IMR-90 (cell line): Measurements from ENCODE around the gene FAM117B. TPM values are rescaled to one million over a fixed set of nuclear protein-coding genes. Genes with fewer than 3 reads are reported as not detected.

Source experiments
- ATAC-seq: fragments of 200-7000 bp; cut with Tn5 transposase; 2 replicates; pipeline ENCODE4 v1.9.1; 2020; ENCODE audit warnings: low read depth, mild to moderate bottlenecking, moderate library complexity
- BruUV-seq: library from RNA; stranded (reverse); fragments of 400-500 nt; replicated peaks from 2 replicates; lab custom pipeline; 2021; lab: Mats Ljungman, UMichigan
- CTCF ChIA-PET: fragments of 300-600 bp; formaldehyde crosslinking; extraction: SDS; loops from one replicate; lab custom pipeline; 2021; ENCODE audit warnings: antibody characterized with exemption; lab: Yijun Ruan, JAX
- POLR2A ChIA-PET: fragments of 300-600 bp; sonication (Branson Sonifier 250); formaldehyde crosslinking; loops from one replicate; lab custom pipeline; 2022; ENCODE audit warnings: antibody characterized with exemption; ENCODE audit not compliant: unreplicated experiment; lab: Charles Lee
- DNase-seq: peaks from one replicate; pipeline ENCODE4 v3.0.0; 2013
- H2AFZ ChIP-seq: replicated peaks from 2 replicates; pipeline ENCODE3; 2013; ENCODE audit warnings: low read length, mild to moderate bottlenecking; ENCODE audit not compliant: poor library complexity
- H2AK5ac ChIP-seq: 2 replicates; pipeline ENCODE4 v1.6.1; 2013; ENCODE audit warnings: low read depth, low read length, inconsistent platforms
- H2AK9ac ChIP-seq: replicated peaks from 2 replicates; pipeline ENCODE3; 2013; ENCODE audit warnings: mild to moderate bottlenecking, low read depth, low read length, moderate library complexity; ENCODE audit not compliant: poor library complexity
- H2BK120ac ChIP-seq: 2 replicates; pipeline ENCODE4 v1.6.1; 2013; ENCODE audit warnings: low read depth, low read length, inconsistent platforms
- H2BK15ac ChIP-seq: 3 replicates; pipeline ENCODE4 v1.6.1; 2013; ENCODE audit warnings: low read depth, low read length, inconsistent platforms
- H2BK20ac ChIP-seq: 2 replicates; pipeline ENCODE4 v1.6.1; 2013; ENCODE audit warnings: low read depth, mild to moderate bottlenecking, inconsistent platforms, low read length, moderate library complexity
- H2BK5ac ChIP-seq: 2 replicates; pipeline ENCODE4 v1.6.1; 2013; ENCODE audit warnings: mild to moderate bottlenecking, low read depth, low read length, inconsistent platforms; ENCODE audit not compliant: poor library complexity, severe bottlenecking
- H3K14ac ChIP-seq: replicated peaks from 2 replicates; pipeline ENCODE4 v1.6.1; 2013; ENCODE audit warnings: low read depth, low read length, inconsistent platforms
- H3K18ac ChIP-seq: 2 replicates; pipeline ENCODE4 v1.6.1; 2013; ENCODE audit warnings: low read depth, low read length, control low read depth
- H3K23ac ChIP-seq: 2 replicates; pipeline ENCODE4 v1.6.1; 2013; ENCODE audit warnings: low read depth, low read length, inconsistent platforms
- H3K27ac ChIP-seq: 2 replicates; pipeline ENCODE4 v1.5.1; 2013; ENCODE audit warnings: mild to moderate bottlenecking, control low read depth, low read length; ENCODE audit not compliant: insufficient read depth
- H3K27me3 ChIP-seq: 2 replicates; pipeline ENCODE4 v1.6.1; 2013; ENCODE audit warnings: low read length; ENCODE audit not compliant: control insufficient read depth, insufficient read depth
- H3K36me3 ChIP-seq: 2 replicates; pipeline ENCODE4 v1.6.1; 2013; ENCODE audit warnings: low read length, mixed read lengths; ENCODE audit not compliant: control insufficient read depth, insufficient read depth
- H3K4ac ChIP-seq: 2 replicates; pipeline ENCODE4 v1.6.1; 2013; ENCODE audit warnings: low read depth, low read length, inconsistent platforms
- H3K4me1 ChIP-seq: 2 replicates; pipeline ENCODE4 v1.6.1; 2013; ENCODE audit warnings: low read length, mixed read lengths; ENCODE audit not compliant: control insufficient read depth, insufficient read depth
- H3K4me2 ChIP-seq: 2 replicates; pipeline ENCODE4 v1.6.1; 2013; ENCODE audit warnings: low read depth, mild to moderate bottlenecking, control low read depth, low read length, moderate library complexity
- H3K4me3 ChIP-seq: 2 replicates; pipeline ENCODE4 v1.5.1; 2013; ENCODE audit warnings: low read depth, mild to moderate bottlenecking, control low read depth, low read length, moderate library complexity; ENCODE audit not compliant: insufficient read depth
- H3K56ac ChIP-seq: 2 replicates; pipeline ENCODE4 v1.6.1; 2013; ENCODE audit warnings: low read length, inconsistent platforms; ENCODE audit not compliant: insufficient read depth; ENCODE audit errors: extremely low read depth
- H3K79me1 ChIP-seq, 2 experiments: 2 replicates each; pipeline ENCODE4 v1.6.1; 2013; ENCODE audit warnings: low read length in 2 of 2, inconsistent platforms in 1 of 2, low read depth in 1 of 2
- H3K9ac ChIP-seq: 2 replicates; pipeline ENCODE4 v1.6.1; 2013; ENCODE audit warnings: low read depth, low read length, control low read depth
- H3K9me1 ChIP-seq: 2 replicates; pipeline ENCODE4 v1.6.1; 2013; ENCODE audit warnings: low read length, inconsistent platforms; ENCODE audit not compliant: insufficient read depth
- H3K9me3 ChIP-seq: 2 replicates; pipeline ENCODE4 v1.6.1; 2013; ENCODE audit warnings: low read length; ENCODE audit not compliant: control insufficient read depth, insufficient read depth
- H4K20me1 ChIP-seq: 2 replicates; pipeline ENCODE4 v1.6.1; 2013; ENCODE audit warnings: low read length, inconsistent platforms; ENCODE audit not compliant: insufficient read depth
- H4K5ac ChIP-seq: 2 replicates; pipeline ENCODE4 v1.6.1; 2013; ENCODE audit warnings: mild to moderate bottlenecking, low read depth, low read length, control low read depth
- H4K8ac ChIP-seq, 2 experiments: 2 replicates each; pipeline ENCODE4 v1.6.1; 2013; ENCODE audit warnings: low read depth in 2 of 2, low read length in 2 of 2, control low read depth in 1 of 2, inconsistent platforms in 1 of 2
- H4K91ac ChIP-seq: 2 replicates; pipeline ENCODE4 v1.6.1; 2013; ENCODE audit warnings: low read depth, low read length, inconsistent platforms; ENCODE audit not compliant: insufficient read depth
- CEBPB ChIP-seq: IDR thresholded peaks from 2 replicates; pipeline ENCODE4 v1.6.1; 2012; ENCODE audit warnings: low read depth, low read length, improper control_type of control experiment
- MXI1 ChIP-seq: IDR thresholded peaks from 2 replicates; pipeline ENCODE4 v1.6.1; 2012; ENCODE audit warnings: low read depth, mild to moderate bottlenecking, low read length, moderate library complexity, borderline replicate concordance
- WGBS, 2 experiments: methylation state at CpG; one replicate each; pipeline versions ENCODE4 v1.1.5 to v1.1.7; 2013; ENCODE audit warnings: missing lambda C conversion rate in 2 of 2; ENCODE audit not compliant: insufficient read length in 1 of 2; ENCODE audit errors: extremely low coverage in 2 of 2; 5-methylcytosine and 5-hydroxymethylcytosine counted together
- dilution Hi-C: fragments of 300-500 bp; cut with HindIII; formaldehyde crosslinking; loops from one replicate; pipeline ENCODE4 v1.14.3; 2018; ENCODE audit warnings: low sequenced_read_pairs; ENCODE audit not compliant: unreplicated experiment
- in situ Hi-C: fragments of 300-500 bp; cut with MboI; formaldehyde crosslinking; loops from 3 replicates; pipeline ENCODE4 v1.14.3; 2019; ENCODE audit warnings: low sequenced_read_pairs, inconsistent platforms, mixed read lengths
- intact Hi-C: fragments of 100-400 bp; cut with micrococcal nuclease; formaldehyde crosslinking; loops from 2 replicates; pipeline ENCODE4 v1.10.0; 2022
- polyA plus RNA-seq, 3 experiments: library from polyadenylated mRNA; depleted of rRNA; stranded (reverse); fragments of >200 nt; gene quantifications; 2 replicates each; pipeline ENCODE4 v1.2.3, GENCODE V29; 2012; ENCODE audit warnings: low replicate concordance in 1 of 3
- total RNA-seq: library from RNA; depleted of rRNA; stranded (reverse); fragments of >200 nt; gene quantifications from 2 replicates; pipeline ENCODE4 v1.2.3, GENCODE V29; 2012

The FAM117B gene
- total and polyA plus RNA-seq, 2 of the 4 experiments (the other 2 are of a cell fraction): 0.54 to 0.79 TPM

GRCh38 chr2:202703091-202703490 is 68.3 kb downstream of the FAM117B start:
- peak; percentile 49 for DNase-seq
- H3K27me3 ChIP-seq: no peaks in the 10 kb centered on the region
- no peaks in the 10 kb centered on the region for H3K9me3 ChIP-seq
- no peak overlapping the region for H3K18ac ChIP-seq
- H3K36me3 ChIP-seq: no peaks in the 10 kb centered on the region
- H3K14ac ChIP-seq: no peak overlapping the region
- peaks cover 1% of the 10 kb centered on the region; the same call in 1 of the 2 replicates for H3K4me1 ChIP-seq
- BruUV-seq: no TSS peak
- H3K9ac ChIP-seq: no peak overlapping the region
- intact Hi-C loops (no loop called here), in situ Hi-C loops (no loop called here), dilution Hi-C loops (no loop called here)
- no peak overlapping the region; the same call in 1 of the 2 replicates for H3K23ac ChIP-seq
- no peak overlapping the region for H4K91ac ChIP-seq
- no peak overlapping the region for H3K4me2 ChIP-seq
- peak overlapping the region in 1 of 2 experiments; percentile 27; a peak in 1 of 4 replicates for H4K8ac ChIP-seq
- no peak overlapping the region for H2BK15ac ChIP-seq
- no peaks in the 10 kb centered on the region for H4K20me1 ChIP-seq
- H3K4ac ChIP-seq: no peak overlapping the region
- no peak overlapping the region for H2BK5ac ChIP-seq
- no peak overlapping the region for H2AFZ ChIP-seq
- no peak overlapping the region for H2BK120ac ChIP-seq
- no peaks in the 10 kb centered on the region for H3K9me1 ChIP-seq
- H3K56ac ChIP-seq: no peak overlapping the region
- H4K5ac ChIP-seq: no peak overlapping the region; the same call in 1 of the 2 replicates
- peak; percentile 72 for ATAC-seq
- H3K4me3 ChIP-seq: no peak overlapping the region
- POLR2A ChIA-PET: no interaction called here
- CTCF ChIA-PET: no interaction called here
- no peak for TF ChIP-seq MXI1
- 0 out of 2 replicates have a peak, but pooled peaks have one; percentile 21 for TF ChIP-seq CEBPB
- no peak overlapping the region for H2BK20ac ChIP-seq
- peak overlapping the region; percentile 13 for H2AK9ac ChIP-seq
- peak overlapping the region; percentile 69; the same call in 1 of the 2 replicates for H3K27ac ChIP-seq
- no peak overlapping the region for H2AK5ac ChIP-seq
- no CpG with 5 or more reads among the region's 1 CpG for WGBS, 2 experiments
- H3K79me1 ChIP-seq: no peaks in the 10 kb centered on the region; a peak in 1 of 4 replicates
